ENCODE results near the gene MAST3.

MAST3 gene

DNA sequence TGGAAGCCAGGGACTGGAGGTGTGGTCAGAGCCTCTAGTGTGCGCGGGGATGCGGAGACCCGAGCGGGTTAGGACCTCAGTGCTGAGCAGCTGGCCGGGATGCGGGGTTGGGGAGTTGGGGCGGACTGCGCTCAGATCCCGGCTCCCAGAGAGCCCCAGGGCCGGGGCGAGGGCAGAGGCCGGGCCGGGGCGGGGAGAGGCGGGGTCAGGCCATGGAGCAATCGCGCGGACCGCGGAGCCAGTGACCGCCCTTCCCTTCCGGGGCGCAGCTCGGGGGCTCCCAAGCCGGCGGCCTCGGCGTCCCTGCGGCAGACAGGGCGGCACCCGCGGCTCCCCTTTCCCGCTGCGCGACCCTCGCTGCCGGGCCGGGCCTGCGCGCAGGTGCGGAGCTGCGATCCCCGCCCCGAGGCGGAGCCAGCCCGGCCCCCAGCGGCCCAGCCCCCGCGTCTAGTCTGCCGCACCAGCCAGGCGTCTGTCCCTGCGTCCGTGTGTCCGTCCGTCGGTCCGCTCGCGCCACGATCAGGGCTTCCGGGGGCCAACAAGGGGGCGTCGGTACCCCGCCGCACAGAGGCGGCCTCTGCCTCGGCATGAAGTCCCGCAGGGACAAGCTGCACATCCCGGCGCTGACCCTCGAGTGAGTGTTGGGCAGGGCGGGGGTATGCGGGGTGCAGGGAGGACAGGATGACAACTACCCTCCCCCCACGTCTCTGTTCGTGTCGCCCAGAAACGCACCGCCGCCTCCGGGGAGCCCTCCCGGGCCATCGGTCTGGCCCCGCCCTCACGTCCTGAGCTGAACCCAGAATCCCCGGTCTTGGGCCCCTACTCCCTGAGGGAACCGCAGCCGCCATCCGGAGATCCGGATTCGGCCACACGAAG is 12.4 kb downstream of the MAST3 start:
- peak overlapping the region; percentile 70 for H3K4me3 ChIP-seq (ENCODE audit: low read depth, low read length)
- TF ChIP-seq, protein P1, sequence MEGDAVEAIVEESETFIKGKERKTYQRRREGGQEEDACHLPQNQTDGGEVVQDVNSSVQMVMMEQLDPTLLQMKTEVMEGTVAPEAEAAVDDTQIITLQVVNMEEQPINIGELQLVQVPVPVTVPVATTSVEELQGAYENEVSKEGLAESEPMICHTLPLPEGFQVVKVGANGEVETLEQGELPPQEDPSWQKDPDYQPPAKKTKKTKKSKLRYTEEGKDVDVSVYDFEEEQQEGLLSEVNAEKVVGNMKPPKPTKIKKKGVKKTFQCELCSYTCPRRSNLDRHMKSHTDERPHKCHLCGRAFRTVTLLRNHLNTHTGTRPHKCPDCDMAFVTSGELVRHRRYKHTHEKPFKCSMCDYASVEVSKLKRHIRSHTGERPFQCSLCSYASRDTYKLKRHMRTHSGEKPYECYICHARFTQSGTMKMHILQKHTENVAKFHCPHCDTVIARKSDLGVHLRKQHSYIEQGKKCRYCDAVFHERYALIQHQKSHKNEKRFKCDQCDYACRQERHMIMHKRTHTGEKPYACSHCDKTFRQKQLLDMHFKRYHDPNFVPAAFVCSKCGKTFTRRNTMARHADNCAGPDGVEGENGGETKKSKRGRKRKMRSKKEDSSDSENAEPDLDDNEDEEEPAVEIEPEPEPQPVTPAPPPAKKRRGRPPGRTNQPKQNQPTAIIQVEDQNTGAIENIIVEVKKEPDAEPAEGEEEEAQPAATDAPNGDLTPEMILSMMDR (IDR thresholded peaks at IDR 0.05; ENCODE audit: low read depth, low read length) = no peak

DNA sequence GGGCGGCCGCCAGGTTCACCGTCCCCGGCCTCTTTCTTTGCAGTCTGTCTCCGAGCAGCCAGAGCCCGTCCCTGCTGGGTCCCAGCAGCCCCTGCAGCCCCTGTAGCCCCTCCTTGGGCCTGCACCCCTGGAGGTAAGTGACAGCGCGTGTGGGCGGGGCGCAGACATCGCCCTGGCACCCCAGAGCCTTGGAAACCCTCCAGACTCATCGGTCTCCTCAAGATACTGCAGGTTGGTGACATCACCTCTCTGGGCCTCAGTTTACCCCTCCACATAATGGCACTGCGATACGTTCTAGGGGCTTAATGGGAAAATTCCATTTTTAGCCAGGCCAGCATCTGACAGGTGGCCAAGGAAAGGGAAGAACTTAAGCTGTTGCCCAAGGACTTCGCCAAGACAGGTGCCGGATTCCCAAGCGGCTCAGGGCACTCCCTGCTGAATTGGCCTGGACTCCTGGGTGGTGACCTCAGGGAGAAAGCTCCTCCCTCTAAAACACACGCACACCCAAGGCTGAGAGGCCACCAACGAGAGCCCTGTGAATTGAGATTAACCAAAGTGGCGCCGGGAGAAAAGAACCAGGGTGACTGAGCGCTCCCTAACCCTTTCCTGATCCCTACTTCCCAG is 13.1 kb downstream of the MAST3 start:
- peak overlapping the region; percentile 70 for H3K4me3 ChIP-seq (ENCODE audit: low read depth, low read length)
- TF ChIP-seq, protein P1 (IDR thresholded peaks at IDR 0.05; ENCODE audit: low read depth, low read length) = no peak

DNA sequence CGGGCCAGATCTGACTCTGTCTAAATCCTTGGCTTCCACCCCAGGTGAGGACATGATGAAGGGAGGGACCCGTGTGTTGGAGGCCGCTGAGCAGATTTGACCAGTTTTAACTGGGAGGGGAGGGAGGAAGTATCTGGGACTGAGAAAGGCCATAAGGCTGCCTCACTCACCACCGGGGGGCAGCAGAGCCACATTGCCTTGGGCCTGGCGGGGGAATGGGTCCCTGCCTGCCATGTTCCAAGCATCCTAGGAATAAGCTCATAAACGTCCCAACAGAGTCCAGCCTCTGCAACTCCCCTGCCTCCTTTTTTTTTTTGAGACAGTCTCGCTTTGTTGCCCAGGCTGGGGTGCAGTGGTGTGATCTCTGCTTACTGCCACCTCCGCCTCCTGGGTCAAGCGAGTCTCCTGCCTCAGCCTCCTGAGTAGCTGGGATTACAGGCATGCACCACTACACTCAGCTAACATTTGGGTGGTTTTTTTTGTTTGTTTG is 15.5 kb downstream of the MAST3 start:
- TF ChIP-seq, protein P1 (IDR thresholded peaks at IDR 0.05; ENCODE audit: low read depth, low read length) = peak; percentile 96
- no peak overlapping the region for H3K4me3 ChIP-seq (ENCODE audit: low read depth, low read length)

DNA sequence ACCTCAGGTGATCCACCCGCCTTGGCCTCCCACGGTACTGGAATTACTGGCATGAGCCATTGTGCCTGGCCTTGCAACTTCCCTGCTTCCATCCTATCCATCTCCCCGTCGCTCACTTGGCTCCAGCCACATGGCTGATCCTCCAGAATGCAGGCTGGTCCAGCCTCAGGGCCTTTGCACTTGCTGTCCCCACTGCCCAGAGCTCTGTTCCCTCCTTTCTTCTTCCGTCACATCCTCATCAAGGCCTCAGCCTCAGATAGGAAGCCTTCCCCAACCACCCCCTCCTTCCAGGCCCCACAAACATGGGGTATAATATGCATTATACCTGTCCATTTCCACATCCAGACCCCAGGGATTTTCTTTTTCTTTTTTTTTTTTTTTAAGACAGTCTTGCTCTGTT is 16.2 kb downstream of the MAST3 start:
- TF ChIP-seq, protein P1 (IDR thresholded peaks at IDR 0.05; ENCODE audit: low read depth, low read length) = no peak
- no peak overlapping the region for H3K4me3 ChIP-seq (ENCODE audit: low read depth, low read length)

DNA sequence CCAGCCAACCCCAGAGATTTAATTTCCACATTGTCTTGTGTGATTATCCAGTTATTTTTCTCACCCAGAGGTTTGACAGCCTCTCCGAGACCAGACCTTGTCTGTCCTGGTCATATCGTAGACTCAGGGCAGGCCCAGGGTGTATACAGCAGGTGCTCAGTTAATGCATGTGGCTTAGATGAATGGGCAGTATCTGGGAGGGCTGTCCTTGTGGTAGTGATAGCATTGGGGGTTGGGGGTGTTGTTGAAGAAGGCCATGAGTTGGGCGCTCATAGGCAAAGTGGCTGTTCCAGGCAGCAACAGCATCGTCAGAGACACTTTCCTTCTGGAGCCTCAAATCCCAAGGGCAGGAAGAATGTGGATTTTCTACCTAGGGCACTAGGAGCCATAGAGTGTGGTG is 16.9 kb downstream of the MAST3 start:
- TF ChIP-seq, protein P1 (IDR thresholded peaks at IDR 0.05; ENCODE audit: low read depth, low read length) = no peak
- no peak overlapping the region for H3K4me3 ChIP-seq (ENCODE audit: low read depth, low read length)

DNA sequence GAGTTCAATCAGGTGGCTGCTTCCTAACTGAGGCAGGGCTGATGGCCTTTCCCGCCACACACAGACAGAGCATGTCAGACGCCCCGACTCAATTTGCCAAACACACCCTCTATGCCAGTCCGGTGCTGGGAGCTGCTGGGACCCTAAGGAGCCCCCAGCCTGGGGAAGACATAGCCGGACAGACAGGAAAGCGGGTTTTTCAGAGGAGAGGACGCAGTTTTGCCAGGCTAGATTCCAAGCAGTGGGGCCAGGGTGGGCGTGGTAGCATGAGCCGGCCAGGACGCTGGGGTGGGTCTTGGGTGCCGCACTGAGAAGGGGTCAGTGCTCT is 19.8 kb downstream of the MAST3 start:
- peak overlapping the region; percentile 18 for H3K4me3 ChIP-seq (ENCODE audit: low read depth, low read length)
- TF ChIP-seq, protein P1 (IDR thresholded peaks at IDR 0.05; ENCODE audit: low read depth, low read length) = no peak
